ENCODE measurements around the gene XAF1. TPM values are rescaled to one million over a fixed set of nuclear protein-coding genes. Genes with fewer than 3 reads are reported as not detected.
"Not testable (repeated sequence)": the region's sequence is repeated elsewhere in the genome, so short reads cannot be mapped to it uniquely, and the experiment has no call there.

The XAF1 gene
- total and polyA plus RNA-seq, 8 donors = 1.5 to 13.1 (median 8.1) TPM

DNA sequence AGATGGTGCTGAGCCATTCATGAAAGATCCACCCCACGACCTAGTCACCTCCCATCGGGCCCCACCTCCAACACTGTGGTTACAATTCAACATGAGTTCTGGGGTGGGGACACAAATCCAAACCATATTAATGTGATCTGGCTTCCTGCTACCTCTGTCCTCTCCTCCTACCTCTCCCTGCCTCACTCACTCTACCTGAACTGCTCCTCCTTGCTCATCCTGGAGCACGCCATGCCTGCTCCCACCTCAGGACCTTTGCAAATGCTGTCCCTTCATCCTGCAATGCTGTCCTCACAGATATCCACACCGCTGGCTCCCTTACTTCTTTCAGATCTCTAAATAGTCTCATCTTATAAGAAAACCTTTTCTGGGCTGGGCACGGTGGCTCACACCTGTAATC is 31.8 kb upstream of the XAF1 start:
- ATAC-seq (no peak), DNase-seq (no peak), FAIRE-seq (no peak)
- H3K4me3 ChIP-seq = no peak overlapping the region
- 77 to 84% methylated on average over 5 of the region's 5 CpGs for WGBS, 2 donors
- H3K27me3 ChIP-seq = no peaks in the 10 kb centered on the region
- no peak overlapping the region for H3K27ac ChIP-seq
- no peaks in the 10 kb centered on the region for H3K36me3 ChIP-seq
- no peaks in the 10 kb centered on the region for H3K9me3 ChIP-seq
- intact Hi-C loops (cut with DNase I) = no loop called here
- TF ChIP-seq, protein P1, sequence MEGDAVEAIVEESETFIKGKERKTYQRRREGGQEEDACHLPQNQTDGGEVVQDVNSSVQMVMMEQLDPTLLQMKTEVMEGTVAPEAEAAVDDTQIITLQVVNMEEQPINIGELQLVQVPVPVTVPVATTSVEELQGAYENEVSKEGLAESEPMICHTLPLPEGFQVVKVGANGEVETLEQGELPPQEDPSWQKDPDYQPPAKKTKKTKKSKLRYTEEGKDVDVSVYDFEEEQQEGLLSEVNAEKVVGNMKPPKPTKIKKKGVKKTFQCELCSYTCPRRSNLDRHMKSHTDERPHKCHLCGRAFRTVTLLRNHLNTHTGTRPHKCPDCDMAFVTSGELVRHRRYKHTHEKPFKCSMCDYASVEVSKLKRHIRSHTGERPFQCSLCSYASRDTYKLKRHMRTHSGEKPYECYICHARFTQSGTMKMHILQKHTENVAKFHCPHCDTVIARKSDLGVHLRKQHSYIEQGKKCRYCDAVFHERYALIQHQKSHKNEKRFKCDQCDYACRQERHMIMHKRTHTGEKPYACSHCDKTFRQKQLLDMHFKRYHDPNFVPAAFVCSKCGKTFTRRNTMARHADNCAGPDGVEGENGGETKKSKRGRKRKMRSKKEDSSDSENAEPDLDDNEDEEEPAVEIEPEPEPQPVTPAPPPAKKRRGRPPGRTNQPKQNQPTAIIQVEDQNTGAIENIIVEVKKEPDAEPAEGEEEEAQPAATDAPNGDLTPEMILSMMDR (IDR thresholded peaks at IDR 0.05) = no peak
- H3K4me1 ChIP-seq = no peaks in the 10 kb centered on the region

DNA sequence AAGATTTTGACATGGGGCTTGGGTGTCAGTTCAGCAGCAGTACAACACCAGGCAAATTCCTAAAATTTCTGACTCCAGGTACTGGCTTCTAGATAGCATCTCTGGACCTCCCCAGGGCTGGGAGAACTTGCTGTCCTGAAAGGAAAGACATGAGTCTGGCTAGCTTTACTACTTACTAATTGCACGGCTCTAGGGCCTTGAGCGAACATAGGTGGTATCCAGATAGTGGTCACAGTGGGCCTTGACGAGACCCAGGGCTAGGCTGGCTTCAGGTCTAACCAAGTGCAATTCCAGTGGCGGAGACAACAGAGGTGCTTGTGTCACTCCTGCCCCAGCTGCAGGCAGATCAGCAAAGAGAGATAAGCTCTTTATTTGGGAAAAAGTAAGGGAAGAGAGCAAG is 26.3 kb upstream of the XAF1 start:
- TF ChIP-seq, protein P1 (IDR thresholded peaks at IDR 0.05) = no peak
- no peak for FAIRE-seq
- no peak for ATAC-seq
- Histone ChIP-seq H3K27ac (no peak overlapping the region), H3K36me3 (no peaks in the 10 kb centered on the region), H3K9me3 (no peaks in the 10 kb centered on the region), H3K4me1 (no peaks in the 10 kb centered on the region), H3K4me3 (no peak overlapping the region), H3K27me3 (no peaks in the 10 kb centered on the region)
- intact Hi-C loops (cut with DNase I) = no loop called here
- 61 to 75% methylated on average over 4 of the region's 4 CpGs for WGBS, 2 donors
- DNase-seq = no peak

DNA sequence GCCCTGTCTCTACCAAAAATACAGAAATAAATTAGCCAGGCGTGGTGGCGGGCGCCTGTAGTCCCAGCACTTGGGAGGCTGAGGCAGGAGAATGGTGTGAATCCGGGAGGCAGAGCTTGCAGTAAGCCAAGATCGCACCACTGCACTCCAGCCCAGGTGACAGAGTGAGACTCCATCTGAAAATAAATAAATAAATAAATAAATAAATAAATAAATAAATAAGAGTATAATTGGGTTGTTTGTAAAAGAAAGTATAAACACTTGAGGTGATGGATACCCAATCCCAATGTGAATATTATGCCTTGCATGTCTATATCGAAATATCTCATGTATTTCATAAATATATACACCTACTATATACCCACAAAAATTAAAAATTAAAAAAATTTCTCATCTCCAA is 9.2 kb upstream of the XAF1 start:
- FAIRE-seq; H3K4me3 ChIP-seq; H3K27me3 ChIP-seq; H3K9me3 ChIP-seq; H3K36me3 ChIP-seq; DNase-seq; H3K4me1 ChIP-seq; intact Hi-C loops (cut with DNase I); H3K27ac ChIP-seq; ATAC-seq: not testable (repeated sequence)
- 83 to 87% methylated on average over 6 of the region's 6 CpGs for WGBS, 2 donors

DNA sequence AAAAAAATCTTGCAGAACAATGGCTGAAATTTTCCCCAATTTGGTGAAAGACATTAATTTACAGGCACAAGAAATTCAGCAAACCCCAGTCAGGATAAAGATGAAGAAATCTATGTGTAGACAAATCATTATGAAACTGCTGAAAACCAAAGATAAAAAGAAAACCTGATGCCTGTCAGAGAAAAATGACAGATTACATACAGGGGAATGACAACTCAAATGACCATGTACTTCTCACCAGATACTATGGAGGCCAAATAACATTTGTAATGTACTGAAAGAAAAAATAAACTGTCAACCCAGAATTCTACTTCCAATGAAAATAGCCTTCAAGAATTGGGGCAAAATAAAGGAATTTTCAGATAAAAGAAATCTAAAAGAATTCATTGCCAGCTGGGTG is 7.2 kb upstream of the XAF1 start:
- intact Hi-C loops (cut with DNase I) = no loop called here
- Histone ChIP-seq H3K4me3 (no peak overlapping the region), H3K9me3 (no peaks in the 10 kb centered on the region), H3K4me1 (no peaks in the 10 kb centered on the region), H3K36me3 (no peaks in the 10 kb centered on the region), H3K27ac (no peak overlapping the region), H3K27me3 (peaks cover 0 to 3% (median 0%) of the 10 kb centered on the region in 4 donors)
- DNase-seq (no peak), ATAC-seq (no peak), FAIRE-seq (no peak)
- TF ChIP-seq, protein P1 (IDR thresholded peaks at IDR 0.05) = no peak

DNA sequence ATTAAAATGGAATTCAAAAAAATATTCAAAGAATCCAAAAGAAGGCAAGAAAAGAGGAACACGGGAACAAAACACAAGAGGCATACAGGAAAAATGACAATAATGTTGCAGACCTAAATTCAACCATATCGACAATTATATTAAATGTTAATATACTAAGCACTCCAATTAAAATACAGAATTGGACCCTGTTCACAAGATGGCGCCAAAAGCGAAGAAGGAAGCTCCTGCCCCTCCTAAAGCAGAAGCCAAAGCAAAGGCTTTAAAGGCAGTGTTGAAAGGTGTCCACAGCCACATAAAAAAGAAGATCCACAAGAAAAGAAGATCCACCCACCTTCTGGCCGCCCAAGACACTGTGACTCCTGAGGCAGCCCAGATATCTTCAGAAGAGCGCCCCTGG is 6.3 kb upstream of the XAF1 start:
- Histone ChIP-seq H3K27ac (no peak overlapping the region), H3K4me3 (no peak overlapping the region), H3K4me1 (no peaks in the 10 kb centered on the region), H3K36me3 (no peaks in the 10 kb centered on the region), H3K9me3 (no peaks in the 10 kb centered on the region), H3K27me3 (peaks cover 0 to 3% (median 0%) of the 10 kb centered on the region in 4 donors)
- TF ChIP-seq, protein P1 (IDR thresholded peaks at IDR 0.05) = no peak
- ATAC-seq (no peak), FAIRE-seq (no peak), DNase-seq (no peak)
- 78 to 82% methylated on average over 6 of the region's 6 CpGs for WGBS, 2 donors
- intact Hi-C loops (cut with DNase I) = no loop called here

Data from pancreas (tissue), 10 donors.